Measurements from ENCODE around the gene MAST3. TPM values are rescaled to one million over a fixed set of nuclear protein-coding genes. Genes with fewer than 3 reads are reported as not detected.

Gene MAST3
- total RNA-seq, 1 experiment from 2014 or later = 10.4 TPM

DNA sequence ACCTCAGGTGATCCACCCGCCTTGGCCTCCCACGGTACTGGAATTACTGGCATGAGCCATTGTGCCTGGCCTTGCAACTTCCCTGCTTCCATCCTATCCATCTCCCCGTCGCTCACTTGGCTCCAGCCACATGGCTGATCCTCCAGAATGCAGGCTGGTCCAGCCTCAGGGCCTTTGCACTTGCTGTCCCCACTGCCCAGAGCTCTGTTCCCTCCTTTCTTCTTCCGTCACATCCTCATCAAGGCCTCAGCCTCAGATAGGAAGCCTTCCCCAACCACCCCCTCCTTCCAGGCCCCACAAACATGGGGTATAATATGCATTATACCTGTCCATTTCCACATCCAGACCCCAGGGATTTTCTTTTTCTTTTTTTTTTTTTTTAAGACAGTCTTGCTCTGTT is 16.2 kb downstream of the MAST3 start:
- H3K4me3 Mint-ChIP-seq = no peak overlapping the region
- H2AK5ac ChIP-seq (ENCODE audit: insufficient read length, low read length) = no peak overlapping the region
- no peak overlapping the region for H3K18ac ChIP-seq (ENCODE audit: insufficient read length, low read depth, low read length)
- no peaks in the 10 kb centered on the region for H3K4me1 ChIP-seq (ENCODE audit: insufficient read depth, low read length)
- no peak overlapping the region for H2BK20ac ChIP-seq (ENCODE audit: low read depth, low read length, poor library complexity, severe bottlenecking)
- no peak overlapping the region for H3K4me2 ChIP-seq (ENCODE audit: insufficient read depth, insufficient read length, low read length)
- no peak overlapping the region for H3K14ac ChIP-seq (ENCODE audit: insufficient read depth, low read length)
- no peaks in the 10 kb centered on the region; a peak in 1 of 7 replicates for H3K36me3 Mint-ChIP-seq (ENCODE audit: insufficient read depth in 1 of 3, low read depth in 3 of 3)
- no peak overlapping the region for H3K9ac ChIP-seq (ENCODE audit: extremely low read depth, insufficient read length, low read length)
- no peak overlapping the region for H3K56ac ChIP-seq (ENCODE audit: insufficient read length, low read depth, low read length)
- no peak for DNase-seq
- H2BK12ac ChIP-seq (ENCODE audit: insufficient read length, low read depth, low read length) = no peak overlapping the region
- no peak overlapping the region for H3K4ac ChIP-seq (ENCODE audit: low read depth, low read length)
- no peak overlapping the region for H3K27ac ChIP-seq (ENCODE audit: insufficient read length, low read depth, low read length)
- H3K4me1 Mint-ChIP-seq = peaks cover 17 to 29% of the 10 kb centered on the region in 2 experiments
- no peaks in the 10 kb centered on the region for H3K9me3 ChIP-seq (ENCODE audit: control insufficient read depth, low read depth, low read length)
- no peak overlapping the region for H2BK120ac ChIP-seq (ENCODE audit: low read depth, low read length, poor library complexity, severe bottlenecking)
- no peak overlapping the region for H4K5ac ChIP-seq (ENCODE audit: insufficient read length, low read depth, low read length)
- H3K23me2 ChIP-seq (ENCODE audit: insufficient read length, low read depth, low read length, poor library complexity, severe bottlenecking) = peaks cover 15% of the 10 kb centered on the region
- no peaks in the 10 kb centered on the region for H4K20me1 ChIP-seq (ENCODE audit: control insufficient read depth, insufficient read depth, insufficient read length)
- H3K79me2 ChIP-seq (ENCODE audit: insufficient read depth, low read length) = no peaks in the 10 kb centered on the region
- H3K23ac ChIP-seq (ENCODE audit: insufficient read length, low read depth, low read length) = no peak overlapping the region
- H3K9me3 Mint-ChIP-seq = no peaks in the 10 kb centered on the region; a peak in 1 of 5 replicates
- H3K79me1 ChIP-seq (ENCODE audit: insufficient read depth, low read depth, low read length, poor library complexity, severe bottlenecking) = no peaks in the 10 kb centered on the region
- TF ChIP-seq, protein P1, sequence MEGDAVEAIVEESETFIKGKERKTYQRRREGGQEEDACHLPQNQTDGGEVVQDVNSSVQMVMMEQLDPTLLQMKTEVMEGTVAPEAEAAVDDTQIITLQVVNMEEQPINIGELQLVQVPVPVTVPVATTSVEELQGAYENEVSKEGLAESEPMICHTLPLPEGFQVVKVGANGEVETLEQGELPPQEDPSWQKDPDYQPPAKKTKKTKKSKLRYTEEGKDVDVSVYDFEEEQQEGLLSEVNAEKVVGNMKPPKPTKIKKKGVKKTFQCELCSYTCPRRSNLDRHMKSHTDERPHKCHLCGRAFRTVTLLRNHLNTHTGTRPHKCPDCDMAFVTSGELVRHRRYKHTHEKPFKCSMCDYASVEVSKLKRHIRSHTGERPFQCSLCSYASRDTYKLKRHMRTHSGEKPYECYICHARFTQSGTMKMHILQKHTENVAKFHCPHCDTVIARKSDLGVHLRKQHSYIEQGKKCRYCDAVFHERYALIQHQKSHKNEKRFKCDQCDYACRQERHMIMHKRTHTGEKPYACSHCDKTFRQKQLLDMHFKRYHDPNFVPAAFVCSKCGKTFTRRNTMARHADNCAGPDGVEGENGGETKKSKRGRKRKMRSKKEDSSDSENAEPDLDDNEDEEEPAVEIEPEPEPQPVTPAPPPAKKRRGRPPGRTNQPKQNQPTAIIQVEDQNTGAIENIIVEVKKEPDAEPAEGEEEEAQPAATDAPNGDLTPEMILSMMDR (conservative IDR thresholded peaks at IDR 0.05) = no peak
- H2AFZ ChIP-seq (ENCODE audit: low read length) = no peak overlapping the region
- H2BK15ac ChIP-seq (ENCODE audit: low read depth, low read length) = no peak overlapping the region
- H2BK5ac ChIP-seq (ENCODE audit: insufficient read length, low read length) = no peak overlapping the region
- WGBS (ENCODE audit: extremely low coverage, insufficient read length, low lambda C conversion rate) = no CpG with 5 or more reads among the region's 5 CpGs
- peaks cover 14% of the 10 kb centered on the region for H3K27me3 Mint-ChIP-seq (ENCODE audit: low read depth)
- no peak overlapping the region for H3K27ac Mint-ChIP-seq
- H4K8ac ChIP-seq (replicated peaks; ENCODE audit: insufficient read length, low read depth, low read length) = no peak overlapping the region
- H3T11ph ChIP-seq (ENCODE audit: low read length) = no peak overlapping the region
- H3K27me3 ChIP-seq (ENCODE audit: insufficient read depth, low read length) = no peaks in the 10 kb centered on the region; the same call in 1 of the 2 replicates
- H4K91ac ChIP-seq (ENCODE audit: insufficient read length, low read depth, low read length) = no peak overlapping the region

All from H9 (cell line).